Mesenchymal stem cell (in vitro differentiated cells and primary cell): ENCODE data around the gene GK.

Experiments
- DNase-seq: peaks from one replicate; pipeline ENCODE4 v3.0.0-alpha.2; 2013
- H2AFZ ChIP-seq: one replicate; pipeline ENCODE4 v1.6.1; 2013; ENCODE audit warnings: low read depth, mild to moderate bottlenecking, control low read depth, inconsistent platforms, low read length, moderate library complexity
- H2AK5ac ChIP-seq: 2 replicates; pipeline ENCODE4 v1.6.1; 2013; ENCODE audit warnings: low read length, moderate library complexity, mild to moderate bottlenecking, inconsistent platforms; ENCODE audit not compliant: severe bottlenecking
- H2BK120ac ChIP-seq: one replicate; pipeline ENCODE4 v1.6.1; 2013; ENCODE audit warnings: low read depth, mild to moderate bottlenecking, inconsistent platforms, low read length, moderate library complexity
- H2BK12ac ChIP-seq, 2 experiments: one replicate each; pipeline ENCODE4 v1.6.1; 2013; ENCODE audit warnings: inconsistent platforms in 2 of 2, low read length in 2 of 2, mild to moderate bottlenecking in 2 of 2, moderate library complexity in 2 of 2, control low read depth in 1 of 2
- H2BK15ac ChIP-seq: one replicate; pipeline ENCODE4 v1.6.1; 2013; ENCODE audit warnings: mild to moderate bottlenecking, low read depth, inconsistent platforms; ENCODE audit not compliant: poor library complexity, severe bottlenecking
- H2BK5ac ChIP-seq: 2 replicates; pipeline ENCODE4 v1.6.1; 2013; ENCODE audit warnings: low read depth, mild to moderate bottlenecking, low read length, control low read depth, inconsistent platforms; ENCODE audit not compliant: poor library complexity, severe bottlenecking
- H3K14ac ChIP-seq, 2 experiments: one replicate each; pipeline ENCODE4 v1.6.1; 2013; ENCODE audit warnings: inconsistent platforms in 2 of 2, low read length in 2 of 2, control low read depth in 1 of 2, mild to moderate bottlenecking in 1 of 2, moderate library complexity in 1 of 2
- H3K18ac ChIP-seq, 2 experiments: one replicate each; pipeline ENCODE4 v1.6.1; 2013; ENCODE audit warnings: inconsistent platforms in 2 of 2, low read length in 2 of 2, control low read depth in 1 of 2, low read depth in 1 of 2, mild to moderate bottlenecking in 1 of 2
- H3K23ac ChIP-seq, 2 experiments: one replicate each; pipeline ENCODE4 v1.6.1; 2013; ENCODE audit warnings: inconsistent platforms in 2 of 2, low read length in 2 of 2, mild to moderate bottlenecking in 2 of 2, moderate library complexity in 2 of 2, control low read depth in 1 of 2
- H3K27ac ChIP-seq: 2 replicates; pipeline ENCODE4 v1.5.1; 2013; ENCODE audit warnings: mild to moderate bottlenecking, moderate library complexity, low read length, control low read depth, inconsistent platforms; ENCODE audit not compliant: poor library complexity, severe bottlenecking
- H3K27me3 ChIP-seq, 2 experiments: 2 replicates each; pipeline versions ENCODE4 v1.6.1 to v1.7.0; 2013; ENCODE audit warnings: low read length in 2 of 2, mild to moderate bottlenecking in 2 of 2, moderate library complexity in 2 of 2, control low read depth in 1 of 2, inconsistent platforms in 1 of 2; ENCODE audit not compliant: control insufficient read depth in 1 of 2, insufficient read depth in 1 of 2
- H3K36me3 ChIP-seq, 2 experiments: 2 replicates each; pipeline versions ENCODE4 v1.6.1 to v1.7.0; 2013; ENCODE audit warnings: low read length in 2 of 2, control low read depth in 1 of 2, inconsistent platforms in 1 of 2, low read depth in 1 of 2, mild to moderate bottlenecking in 1 of 2; ENCODE audit not compliant: insufficient read depth in 2 of 2, control insufficient read depth in 1 of 2
- H3K4ac ChIP-seq, 2 experiments: one replicate each; pipeline ENCODE4 v1.6.1; 2013; ENCODE audit warnings: inconsistent platforms in 2 of 2, low read length in 2 of 2, mild to moderate bottlenecking in 2 of 2, moderate library complexity in 2 of 2, control low read depth in 1 of 2, low read depth in 1 of 2
- H3K4me1 ChIP-seq: 2 replicates; pipeline ENCODE4 v1.6.1; 2013; ENCODE audit warnings: low read depth, low read length, control low read depth; ENCODE audit not compliant: control insufficient read depth, insufficient read depth
- H3K4me2 ChIP-seq: 2 replicates; pipeline ENCODE4 v1.6.1; 2013; ENCODE audit warnings: low read length, mild to moderate bottlenecking, inconsistent platforms; ENCODE audit not compliant: poor library complexity, severe bottlenecking
- H3K4me3 ChIP-seq, 2 experiments: 2 replicates each; pipeline versions ENCODE4 v1.5.1 to v1.7.0; 2013; ENCODE audit warnings: low read length in 2 of 2, mild to moderate bottlenecking in 2 of 2, control low read depth in 1 of 2, low read depth in 1 of 2; ENCODE audit not compliant: insufficient read depth in 1 of 2
- H3K79me1 ChIP-seq: replicated peaks from 2 replicates; pipeline ENCODE4 v1.6.1; 2013; ENCODE audit warnings: mild to moderate bottlenecking, control low read depth, low read length, inconsistent platforms; ENCODE audit not compliant: poor library complexity, severe bottlenecking
- H3K9ac ChIP-seq: 2 replicates; pipeline ENCODE4 v1.7.0; 2013; ENCODE audit warnings: mild to moderate bottlenecking, low read length, moderate library complexity
- H3K9me3 ChIP-seq: 2 replicates; pipeline ENCODE4 v1.7.0; 2013; ENCODE audit warnings: mild to moderate bottlenecking, low read length; ENCODE audit not compliant: control insufficient read depth
- H4K8ac ChIP-seq: one replicate; pipeline ENCODE4 v1.6.1; 2013; ENCODE audit warnings: inconsistent platforms, mild to moderate bottlenecking, low read length, moderate library complexity
- H4K91ac ChIP-seq: one replicate; pipeline ENCODE4 v1.6.1; 2013; ENCODE audit warnings: mild to moderate bottlenecking, low read length, inconsistent platforms
- WGBS: methylation state at CpG from one replicate; pipeline ENCODE4 v1.1.7; 2013; ENCODE audit warnings: mixed read lengths; 5-methylcytosine and 5-hydroxymethylcytosine counted together

GK gene

DNA sequence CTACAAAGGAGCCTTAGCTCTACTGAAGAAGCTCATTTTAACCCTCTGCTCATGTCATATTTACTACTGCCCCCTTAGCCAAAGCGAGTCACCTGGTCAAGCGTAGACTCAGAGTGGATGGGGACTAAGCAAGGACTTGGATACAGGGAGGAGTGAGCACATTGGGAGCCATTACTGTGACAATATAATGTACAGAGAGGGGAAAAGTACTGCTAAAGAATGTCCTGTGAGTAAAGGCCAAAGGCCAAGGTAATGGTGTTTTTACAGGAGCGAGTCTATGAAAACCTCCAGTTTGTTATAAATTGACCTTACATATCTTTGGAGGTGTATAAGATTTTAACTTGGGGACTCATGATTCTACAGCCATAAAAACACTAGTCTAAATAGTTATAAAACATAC, 10.6 kb upstream of the GK start:
- Histone ChIP-seq H3K4ac (no peak overlapping the region), H3K4me1 (no peaks in the 10 kb centered on the region), H3K9ac (peak overlapping the region; percentile 46), H2AK5ac (no peak overlapping the region), H4K91ac (no peak overlapping the region), H3K18ac (no peak overlapping the region), H4K8ac (no peak overlapping the region), H2BK12ac (no peak overlapping the region), H2BK5ac (no peak overlapping the region), H3K27ac (no peak overlapping the region), H2AFZ (no peak overlapping the region), H2BK15ac (no peak overlapping the region), H3K4me2 (no peak overlapping the region), H3K4me3 (no peak overlapping the region), H3K9me3 (peaks cover 5% of the 10 kb centered on the region), H3K79me1 (no peaks in the 10 kb centered on the region), H3K14ac (no peak overlapping the region), H2BK120ac (no peak overlapping the region), H3K27me3 (no peaks in the 10 kb centered on the region), H3K36me3 (no peaks in the 10 kb centered on the region), H3K23ac (no peak overlapping the region)
- 95% methylated on average over 2 of the region's 3 CpGs for WGBS
- no peak for DNase-seq

DNA sequence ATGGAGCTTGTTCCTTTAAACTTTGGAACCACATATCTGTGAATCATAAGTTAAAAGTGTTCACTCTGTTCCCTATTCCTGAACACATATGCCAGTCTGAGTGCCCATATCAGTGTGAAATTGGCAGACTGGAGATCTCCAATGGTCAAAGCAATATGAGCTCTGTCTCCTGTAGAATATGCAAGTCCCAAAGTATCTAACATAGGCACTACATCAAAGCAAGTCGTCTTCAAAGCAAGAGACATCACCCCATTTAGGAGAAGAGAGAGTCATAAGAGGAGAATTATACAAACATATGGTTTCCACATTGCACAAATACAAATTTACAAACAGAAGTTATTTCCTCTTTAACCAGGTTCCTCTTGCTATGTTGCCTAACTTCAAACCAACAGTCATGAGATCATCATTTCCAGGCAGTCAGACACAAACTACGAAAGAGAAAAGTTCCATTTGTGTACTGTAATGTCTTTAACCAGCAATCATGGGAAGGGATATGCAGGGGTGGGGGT, 9.9 kb upstream of the GK start:
- WGBS, result no CpG with 5 or more reads among the region's 2 CpGs
- peak; percentile 92 for DNase-seq
- Histone ChIP-seq H4K8ac (no peak overlapping the region), H3K14ac (no peak overlapping the region), H3K18ac (no peak overlapping the region), H2BK15ac (no peak overlapping the region), H2AFZ (no peak overlapping the region), H3K4me3 (no peak overlapping the region), H3K4me2 (no peak overlapping the region), H3K4ac (no peak overlapping the region), H4K91ac (no peak overlapping the region), H2BK5ac (no peak overlapping the region), H3K27ac (no peak overlapping the region), H3K23ac (no peak overlapping the region), H2AK5ac (no peak overlapping the region), H3K36me3 (no peaks in the 10 kb centered on the region), H2BK120ac (no peak overlapping the region), H3K9me3 (peaks cover 5% of the 10 kb centered on the region), H3K9ac (peak overlapping the region; percentile 46), H3K79me1 (no peaks in the 10 kb centered on the region), H3K4me1 (no peaks in the 10 kb centered on the region), H3K27me3 (no peaks in the 10 kb centered on the region), H2BK12ac (no peak overlapping the region)

DNA sequence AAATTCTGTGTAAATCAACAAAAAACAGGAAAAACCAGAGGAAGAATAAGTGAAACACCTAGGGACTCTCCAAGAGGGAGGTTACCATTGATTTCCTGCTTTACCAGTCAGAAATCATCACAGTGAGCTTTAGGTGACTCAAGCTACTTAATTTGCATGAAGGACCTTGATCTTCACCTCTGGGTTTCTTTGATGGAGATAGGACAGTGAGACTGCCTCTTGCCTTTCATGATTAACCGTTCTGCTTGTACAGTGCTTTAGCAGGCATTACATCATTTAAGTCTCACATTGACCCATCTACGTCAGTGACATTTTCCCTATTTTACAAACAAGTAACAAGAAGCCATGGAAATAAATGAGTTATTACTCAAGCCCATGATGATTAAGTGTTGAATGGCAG, 3.4 kb upstream of the GK start:
- Histone ChIP-seq H3K4ac (no peak overlapping the region), H2BK120ac (no peak overlapping the region), H3K9me3 (no peaks in the 10 kb centered on the region), H2AK5ac (no peak overlapping the region), H2AFZ (no peak overlapping the region), H2BK15ac (no peak overlapping the region), H3K36me3 (no peaks in the 10 kb centered on the region), H3K9ac (no peak overlapping the region), H3K4me3 (no peak overlapping the region), H3K18ac (no peak overlapping the region), H3K23ac (no peak overlapping the region), H3K27me3 (no peaks in the 10 kb centered on the region), H3K4me1 (peaks cover 1% of the 10 kb centered on the region), H3K14ac (no peak overlapping the region), H2BK5ac (no peak overlapping the region), H3K79me1 (peaks cover 5% of the 10 kb centered on the region), H3K27ac (no peak overlapping the region), H4K91ac (no peak overlapping the region), H2BK12ac (no peak overlapping the region), H4K8ac (no peak overlapping the region), H3K4me2 (no peak overlapping the region)
- 60% methylated on average over 1 of the region's 2 CpGs for WGBS
- DNase-seq, result no peak

DNA sequence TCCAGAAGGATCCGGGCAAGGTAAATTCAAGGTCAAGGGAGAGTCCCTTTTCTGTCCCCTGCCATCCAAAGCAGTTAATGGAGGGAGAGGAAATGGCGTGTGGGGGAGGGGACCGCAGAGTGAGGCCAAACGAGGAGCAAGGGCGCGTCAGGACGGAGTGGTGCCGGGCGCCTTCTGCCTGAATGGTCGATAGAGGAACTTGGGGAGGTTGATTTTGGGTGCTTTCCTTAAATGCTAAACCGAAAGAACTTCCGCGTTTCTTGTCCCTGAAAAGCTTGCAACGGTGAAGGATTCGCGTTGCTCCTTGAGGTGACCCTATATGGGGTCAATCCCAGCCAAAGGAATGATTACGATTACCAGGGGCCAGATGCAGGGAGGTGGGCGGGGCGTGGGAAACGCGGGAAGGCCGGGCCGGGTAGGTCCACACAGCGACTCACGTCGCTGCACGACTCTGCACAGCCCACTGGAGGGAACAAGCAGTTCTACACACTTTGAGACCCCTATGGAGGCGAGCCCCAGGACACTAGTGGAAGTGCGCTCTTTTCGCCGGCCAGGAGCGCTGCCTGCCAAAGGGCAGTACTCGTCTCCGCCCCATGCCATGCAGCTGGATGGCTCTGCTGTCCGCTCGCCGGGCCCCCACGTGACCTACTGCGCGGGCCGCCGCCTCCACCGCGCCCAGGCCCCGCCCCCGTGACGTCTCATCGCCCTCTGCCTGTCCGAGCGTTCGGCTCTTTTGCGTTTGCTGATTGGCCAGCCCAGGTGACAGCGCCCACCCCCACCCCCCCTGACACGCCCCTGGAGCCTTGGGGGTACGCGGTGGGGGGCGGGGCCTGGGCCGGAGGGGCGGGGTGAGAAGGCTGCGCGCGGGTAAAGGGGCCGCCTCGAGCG, 452 bp upstream of the GK start:
- peaks cover 5% of the 10 kb centered on the region for H3K79me1 ChIP-seq
- H3K4me3 ChIP-seq, result peak overlapping the region; percentile 69 to 87
- no peak overlapping the region for H2AFZ ChIP-seq
- no peak overlapping the region for H3K4ac ChIP-seq
- no peak overlapping the region for H2BK120ac ChIP-seq
- H2BK15ac ChIP-seq, result no peak overlapping the region
- H2BK5ac ChIP-seq, result no peak overlapping the region
- H3K9me3 ChIP-seq, result no peaks in the 10 kb centered on the region
- no peak overlapping the region for H3K27ac ChIP-seq
- no peaks in the 10 kb centered on the region for H3K27me3 ChIP-seq
- no peak overlapping the region for H3K14ac ChIP-seq
- H4K8ac ChIP-seq, result no peak overlapping the region
- no peak overlapping the region for H4K91ac ChIP-seq
- peak overlapping the region; percentile 71 for H3K4me2 ChIP-seq
- peak overlapping the region; percentile 78 for H3K9ac ChIP-seq
- WGBS, result 1% methylated on average over 41 of the region's 65 CpGs
- H3K36me3 ChIP-seq, result no peaks in the 10 kb centered on the region
- H3K4me1 ChIP-seq, result peaks cover 1% of the 10 kb centered on the region
- H2BK12ac ChIP-seq, result no peak overlapping the region
- H3K23ac ChIP-seq, result no peak overlapping the region
- DNase-seq, result peak; percentile 93
- H2AK5ac ChIP-seq, result no peak overlapping the region
- H3K18ac ChIP-seq, result peak overlapping the region in 1 of 2 experiments; percentile 7
